Neutrophil (primary cell): ENCODE measurements around the gene MAGI3.

ENCODE experiments used
- H3K27ac ChIP-seq: fragments of 200-600 bp; sonication (generic); 2 replicates; pipeline ENCODE4 v1.5.1; 2016; ENCODE audit warnings: mild to moderate bottlenecking, moderate library complexity
- H3K27me3 ChIP-seq: fragments of 200-600 bp; sonication (generic); 2 replicates; pipeline ENCODE4 v1.6.0; 2016; ENCODE audit warnings: mild to moderate bottlenecking
- H3K36me3 ChIP-seq: fragments of 200-600 bp; sonication (generic); 2 replicates; pipeline ENCODE4 v1.5.1; 2017
- H3K4me1 ChIP-seq, 2 experiments: fragments of 200-600 bp in 1 of 2; sonication (generic) in 1 of 2; 1 replicate in 1 of 2; 2 replicates in 1 of 2; pipeline versions ENCODE4 v1.5.1 to v1.6.1; 2013 to 2016; ENCODE audit warnings: low read depth in 1 of 2, low read length in 1 of 2, mild to moderate bottlenecking in 1 of 2, moderate library complexity in 1 of 2; ENCODE audit not compliant: control insufficient read depth in 1 of 2, insufficient read depth in 1 of 2
- H3K4me3 ChIP-seq, 2 experiments: fragments of 200-600 bp in 1 of 2; sonication (generic) in 1 of 2; 1 replicate in 1 of 2; 2 replicates in 1 of 2; pipeline ENCODE4 v1.5.1; 2013 to 2016; ENCODE audit warnings: low read depth in 1 of 2, low read length in 1 of 2, mild to moderate bottlenecking in 1 of 2, moderate library complexity in 1 of 2
- H3K9me3 ChIP-seq: fragments of 200-600 bp; sonication (generic); 2 replicates; pipeline ENCODE4 v1.5.1; 2016
- TF ChIP-seq, protein P1 (sequence below): fragments of 200-600 bp; sonication (generic); IDR thresholded peaks from 2 replicates; pipeline ENCODE4 v1.5.1; 2016; ENCODE audit warnings: antibody characterized with exemption

Gene MAGI3

DNA sequence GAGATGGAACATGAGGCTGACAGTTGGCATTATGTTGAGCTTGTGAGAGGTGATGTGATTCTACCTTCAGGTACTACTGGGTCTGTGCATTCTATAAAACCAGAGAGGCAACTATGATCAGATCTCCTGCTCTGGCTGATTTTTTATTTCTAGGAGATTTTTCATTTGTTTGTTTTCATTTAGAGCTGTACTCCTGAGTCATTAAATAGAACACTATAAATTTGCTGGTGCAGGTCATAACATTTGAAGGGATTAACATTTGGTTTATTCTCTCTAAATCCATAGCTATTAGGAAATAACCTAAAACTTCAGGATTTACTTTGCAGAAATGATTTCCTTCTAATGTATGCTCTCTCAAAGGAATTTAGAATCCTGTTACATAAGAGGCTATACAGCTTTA, 42.9 kb downstream of the MAGI3 start:
- Histone ChIP-seq H3K36me3 (no peaks in the 10 kb centered on the region), H3K9me3 (no peaks in the 10 kb centered on the region)
- TF ChIP-seq, protein P1, sequence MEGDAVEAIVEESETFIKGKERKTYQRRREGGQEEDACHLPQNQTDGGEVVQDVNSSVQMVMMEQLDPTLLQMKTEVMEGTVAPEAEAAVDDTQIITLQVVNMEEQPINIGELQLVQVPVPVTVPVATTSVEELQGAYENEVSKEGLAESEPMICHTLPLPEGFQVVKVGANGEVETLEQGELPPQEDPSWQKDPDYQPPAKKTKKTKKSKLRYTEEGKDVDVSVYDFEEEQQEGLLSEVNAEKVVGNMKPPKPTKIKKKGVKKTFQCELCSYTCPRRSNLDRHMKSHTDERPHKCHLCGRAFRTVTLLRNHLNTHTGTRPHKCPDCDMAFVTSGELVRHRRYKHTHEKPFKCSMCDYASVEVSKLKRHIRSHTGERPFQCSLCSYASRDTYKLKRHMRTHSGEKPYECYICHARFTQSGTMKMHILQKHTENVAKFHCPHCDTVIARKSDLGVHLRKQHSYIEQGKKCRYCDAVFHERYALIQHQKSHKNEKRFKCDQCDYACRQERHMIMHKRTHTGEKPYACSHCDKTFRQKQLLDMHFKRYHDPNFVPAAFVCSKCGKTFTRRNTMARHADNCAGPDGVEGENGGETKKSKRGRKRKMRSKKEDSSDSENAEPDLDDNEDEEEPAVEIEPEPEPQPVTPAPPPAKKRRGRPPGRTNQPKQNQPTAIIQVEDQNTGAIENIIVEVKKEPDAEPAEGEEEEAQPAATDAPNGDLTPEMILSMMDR: no peak

GRCh38 chr1:113434081-113434873, 44.0 kb downstream of the MAGI3 start:
- H3K27me3 ChIP-seq: no peaks in the 10 kb centered on the region
- TF ChIP-seq, protein P1: no peak
- no peaks in the 10 kb centered on the region for H3K9me3 ChIP-seq
- no peaks in the 10 kb centered on the region for H3K4me1 ChIP-seq
- H3K36me3 ChIP-seq: no peaks in the 10 kb centered on the region
- no peak overlapping the region for H3K4me3 ChIP-seq
- no peak overlapping the region for H3K27ac ChIP-seq

More for the DNA sequence above, 42.9 kb downstream of the MAGI3 start:
- H3K27ac ChIP-seq: no peak overlapping the region
- no peak overlapping the region for H3K4me3 ChIP-seq
- H3K27me3 ChIP-seq: no peaks in the 10 kb centered on the region
- H3K4me1 ChIP-seq: no peaks in the 10 kb centered on the region

DNA sequence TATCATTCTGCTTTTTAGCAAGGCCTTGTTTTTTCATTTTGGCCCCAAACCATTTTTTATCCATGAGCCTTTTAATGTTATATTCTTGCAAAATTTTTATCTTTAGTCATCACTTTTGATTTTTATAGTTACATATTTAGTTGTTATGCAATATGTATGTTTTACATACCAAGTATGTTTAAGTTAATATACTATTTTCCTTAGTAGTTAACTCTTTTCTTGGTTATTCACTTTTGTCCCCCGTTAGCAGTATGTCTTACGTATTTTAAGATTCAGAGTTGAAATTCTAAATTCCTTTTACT, 44.5 kb downstream of the MAGI3 start:
- Histone ChIP-seq H3K27ac (no peak overlapping the region), H3K9me3 (no peaks in the 10 kb centered on the region), H3K4me1 (no peaks in the 10 kb centered on the region), H3K36me3 (no peaks in the 10 kb centered on the region), H3K4me3 (no peak overlapping the region), H3K27me3 (no peaks in the 10 kb centered on the region)
- TF ChIP-seq, protein P1: no peak

DNA sequence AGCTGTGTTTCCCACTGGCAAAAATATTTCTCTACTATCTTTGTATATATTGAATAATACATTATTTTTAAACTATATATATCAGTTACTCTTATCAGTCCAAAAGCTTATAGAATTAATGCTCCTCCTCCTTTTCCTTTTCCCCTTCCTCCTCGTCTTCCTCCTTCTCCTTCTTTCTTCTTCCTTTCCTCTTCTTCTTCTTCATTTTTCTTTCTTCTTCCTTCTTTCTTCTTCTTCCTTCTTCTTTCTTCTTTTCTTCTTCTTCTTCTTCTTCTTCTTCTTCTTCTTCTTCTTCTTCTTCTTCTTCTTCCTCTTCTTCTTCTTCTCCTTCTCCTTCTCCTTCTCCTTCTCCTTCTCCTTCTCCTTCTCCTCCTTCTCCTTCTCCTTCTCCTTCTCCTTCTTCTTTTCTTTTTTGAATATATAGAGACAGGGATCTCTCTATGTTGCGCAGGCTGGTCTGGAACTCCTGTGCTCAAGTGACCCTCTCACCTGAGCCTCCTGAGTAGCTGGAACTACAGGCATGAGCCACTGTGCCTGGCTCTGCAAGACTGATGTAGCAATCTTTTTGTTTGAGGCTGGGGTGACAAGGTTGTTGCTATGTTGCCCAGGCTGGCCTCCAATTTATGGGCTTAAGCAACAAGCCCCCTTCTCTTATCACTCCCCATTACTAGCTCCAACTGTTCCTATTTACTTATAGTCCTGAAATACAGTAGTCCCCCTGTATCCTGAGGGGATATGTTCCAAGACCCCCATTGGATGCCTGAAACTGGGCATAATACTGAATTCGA, 47.4 kb downstream of the MAGI3 start:
- no peaks in the 10 kb centered on the region for H3K36me3 ChIP-seq
- H3K9me3 ChIP-seq: no peaks in the 10 kb centered on the region
- no peaks in the 10 kb centered on the region for H3K4me1 ChIP-seq
- H3K27ac ChIP-seq: no peak overlapping the region
- TF ChIP-seq, protein P1: no peak
- no peak overlapping the region for H3K4me3 ChIP-seq
- H3K27me3 ChIP-seq: no peaks in the 10 kb centered on the region

- Histone ChIP-seq H3K27me3 (no peaks in the 10 kb centered on the region), H3K9me3 (no peaks in the 10 kb centered on the region), H3K36me3 (no peaks in the 10 kb centered on the region), H3K4me1 (no peaks in the 10 kb centered on the region), H3K4me3 (no peak overlapping the region), H3K27ac (no peak overlapping the region)
- TF ChIP-seq, protein P1: no peak
Observed at GRCh38 chr1:113438505-113439276, 48.4 kb downstream of the MAGI3 start.
